DND-41 (cell line): Measurements from ENCODE around the gene MDFI.

Experiments
- CTCF ChIP-seq: IDR thresholded peaks from 2 replicates; pipeline ENCODE4 v1.5.1; 2012; ENCODE audit warnings: borderline replicate concordance, low read length, moderate library complexity, mild to moderate bottlenecking; ENCODE audit not compliant: poor library complexity, severe bottlenecking; ENCODE audit errors: extremely low read depth
- EZH2 ChIP-seq: IDR thresholded peaks from 3 replicates; pipeline ENCODE4 v1.6.1; 2012; ENCODE audit warnings: borderline replicate concordance, low read depth, mild to moderate bottlenecking, moderate library complexity, low read length, inconsistent platforms; ENCODE audit not compliant: severe bottlenecking

DNA sequence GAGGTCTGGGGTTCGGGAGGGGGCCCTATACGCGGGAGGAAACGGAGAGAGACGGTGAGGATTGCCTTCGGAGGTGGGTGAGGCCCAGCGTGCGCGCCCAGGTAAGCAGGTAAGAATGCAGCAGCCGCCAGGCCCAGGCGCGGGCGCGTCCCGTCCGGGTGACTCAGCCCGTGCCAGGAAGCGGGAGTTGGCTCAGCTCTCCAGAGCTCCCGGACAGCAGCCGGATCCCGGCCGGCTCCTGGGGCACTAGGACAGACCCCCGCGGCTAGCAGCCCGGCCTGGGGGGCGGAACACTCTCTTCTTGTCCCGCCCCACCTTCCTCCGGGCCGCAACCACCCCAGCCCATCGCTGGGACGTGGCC lies 1.5 kb upstream of the MDFI start:
- TF ChIP-seq CTCF, result no peak
- no peak for TF ChIP-seq EZH2
